Body of pancreas (tissue), 4 donors: ENCODE results near the gene FTCD.

Experiments
- CTCF ChIP-seq, 7 experiments: fragments of 450-650 bp in 4 of 7; fragments of 200-600 bp in 3 of 7; sonication (generic) in 3 of 7; IDR thresholded peaks; one replicate each; pipeline ENCODE4 v1.5.1; 2016 to 2019; ENCODE audit warnings: antibody characterized with exemption in 7 of 7
- POLR2A ChIP-seq, 3 donors: fragments of 450-650 bp; IDR thresholded peaks; one replicate each; pipeline ENCODE4 v1.6.1; 2016; ENCODE audit warnings: antibody characterized with exemption in 3 of 3, mild to moderate bottlenecking in 2 of 3

DNA sequence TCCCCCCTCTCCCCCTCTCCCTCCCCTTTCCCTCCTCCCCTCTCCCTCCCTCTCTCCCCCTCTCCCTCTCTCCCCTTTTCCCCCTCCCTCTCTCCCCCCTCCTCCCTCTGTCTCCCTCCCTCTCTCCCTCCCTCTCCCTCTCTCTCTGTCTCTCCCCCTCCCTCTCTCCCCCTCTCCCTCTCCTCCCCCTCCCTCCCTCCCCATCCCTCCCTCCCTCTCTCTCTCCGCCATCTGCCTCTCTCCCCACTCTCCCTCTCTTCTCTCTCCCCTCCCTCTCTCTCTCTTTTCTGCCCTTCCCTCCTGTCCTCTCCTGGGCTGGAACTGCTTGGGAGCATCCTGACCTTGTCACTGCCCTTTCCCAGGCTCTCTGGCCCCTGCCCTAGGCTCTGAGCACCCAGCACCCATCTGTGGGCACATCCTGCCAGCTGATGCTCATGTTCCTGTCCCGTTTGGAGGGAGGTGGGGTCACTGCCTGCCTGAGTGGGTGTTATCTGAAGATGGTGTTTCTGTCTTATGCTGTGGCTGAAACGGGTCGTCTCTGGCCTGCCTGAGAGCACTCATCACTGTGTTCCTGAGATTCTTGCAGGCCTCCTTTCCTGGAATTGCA is 10.8 kb downstream of the FTCD start:
- TF ChIP-seq CTCF (IDR thresholded peaks at IDR 0.05) (no peak), POLR2A (IDR thresholded peaks at IDR 0.05) (no peak)
